NCI-H774 (cell line): Measurements from ENCODE around the gene ACYP1.
A peak's percentile ranks its signal among the peaks of the same experiment; 100 is the strongest.
"Not testable (repeated sequence)": the region's sequence is repeated elsewhere in the genome, so short reads cannot be mapped to it uniquely, and the experiment has no call there.

Experiments used
- DNase-seq: peaks from one replicate; lab custom pipeline; 2025; lab: John Stamatoyannopoulos, UW

Gene ACYP1

GRCh38 chr14:75068294-75069120, 4.7 kb upstream of the ACYP1 start:
- DNase-seq, result no peak

DNA sequence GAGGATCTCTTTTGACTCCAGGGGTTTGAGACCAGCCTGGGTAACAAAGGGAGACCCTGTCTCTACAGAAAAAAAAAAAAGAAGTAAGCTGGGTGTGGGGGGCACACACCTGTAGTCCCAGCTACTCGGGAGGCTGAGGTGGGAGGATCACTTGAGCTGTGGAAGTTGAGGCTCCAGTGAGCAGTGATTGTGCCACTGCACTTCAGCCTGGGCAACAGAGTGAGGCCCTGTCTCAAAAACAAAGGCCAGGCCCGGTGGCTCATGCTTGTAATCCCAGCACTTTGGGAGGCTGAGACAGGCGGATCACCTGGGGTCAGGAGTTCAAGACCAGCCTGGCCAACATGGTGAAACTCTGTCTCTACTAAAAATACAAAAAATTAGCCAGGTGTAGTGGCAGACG, 3.9 kb upstream of the ACYP1 start:
- DNase-seq, result not testable (repeated sequence)

DNA sequence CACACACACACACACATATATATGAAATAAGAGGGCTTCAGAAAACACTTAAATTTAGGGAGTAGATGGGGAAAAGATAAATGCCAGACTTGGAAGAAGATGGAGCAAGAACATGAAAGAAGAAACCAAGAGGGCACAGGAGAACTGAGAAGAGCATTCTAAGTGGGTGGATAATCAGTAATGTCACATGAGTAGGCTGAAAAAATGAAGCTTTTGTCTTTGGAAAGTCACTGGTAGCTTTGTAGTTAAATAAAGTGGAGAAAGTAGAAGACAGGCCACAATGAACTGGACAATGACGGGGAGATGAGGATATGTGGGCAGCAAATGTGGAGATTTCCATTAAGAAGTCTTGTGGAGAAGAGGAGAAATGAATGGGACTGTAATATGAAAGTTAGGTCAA, 3.4 kb upstream of the ACYP1 start:
- DNase-seq, result no peak

- no peak for DNase-seq
These were observed 2.9 kb upstream of the ACYP1 start for GRCh38 chr14:75066691-75067090.

GRCh38 chr14:75064205-75064567, 362 bp upstream of the ACYP1 start:
- no peak for DNase-seq

DNA sequence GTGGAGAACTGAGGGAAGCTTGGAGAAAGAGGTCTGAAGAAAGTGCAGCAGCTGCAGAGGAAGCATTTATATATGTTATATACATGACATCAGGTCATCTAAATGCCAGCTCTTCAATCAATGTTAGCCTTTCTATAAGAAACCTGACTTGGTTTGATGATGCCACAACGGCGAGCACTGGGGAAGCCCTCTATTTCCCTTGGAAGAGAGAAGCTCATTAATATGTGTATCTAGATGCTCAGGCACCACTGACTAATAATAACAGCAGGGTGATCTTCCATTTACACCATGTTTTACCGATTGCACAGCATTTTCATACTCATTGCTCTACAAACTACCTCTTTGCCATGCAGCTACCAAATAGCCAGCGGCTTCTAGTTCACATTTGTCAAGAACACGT, 811 bp downstream of the ACYP1 start:
- DNase-seq, result no peak

GRCh38 chr14:75060420-75060819, 3.4 kb downstream of the ACYP1 start:
- no peak for DNase-seq

GRCh38 chr14:75059642-75060041, 4.2 kb downstream of the ACYP1 start:
- no peak for DNase-seq

DNA sequence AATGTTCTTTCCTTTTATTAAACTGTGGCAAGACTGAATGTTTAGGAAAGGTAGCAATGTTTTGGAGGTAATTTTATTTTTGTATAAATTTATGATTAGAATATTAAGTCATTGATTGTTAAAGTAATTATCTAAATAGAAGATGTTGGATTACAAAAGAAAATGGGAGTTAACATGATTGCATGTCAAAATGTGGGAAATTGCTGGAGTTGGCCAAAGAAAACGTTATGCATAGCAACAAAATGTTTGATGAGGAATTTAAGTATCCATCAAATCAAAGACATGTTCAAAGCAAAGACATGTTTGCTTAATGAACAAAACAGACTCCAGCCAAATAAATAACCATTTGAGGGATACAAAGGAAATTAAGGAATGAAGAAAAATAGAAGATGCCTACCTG, 9.4 kb downstream of the ACYP1 start:
- no peak for DNase-seq

DNA sequence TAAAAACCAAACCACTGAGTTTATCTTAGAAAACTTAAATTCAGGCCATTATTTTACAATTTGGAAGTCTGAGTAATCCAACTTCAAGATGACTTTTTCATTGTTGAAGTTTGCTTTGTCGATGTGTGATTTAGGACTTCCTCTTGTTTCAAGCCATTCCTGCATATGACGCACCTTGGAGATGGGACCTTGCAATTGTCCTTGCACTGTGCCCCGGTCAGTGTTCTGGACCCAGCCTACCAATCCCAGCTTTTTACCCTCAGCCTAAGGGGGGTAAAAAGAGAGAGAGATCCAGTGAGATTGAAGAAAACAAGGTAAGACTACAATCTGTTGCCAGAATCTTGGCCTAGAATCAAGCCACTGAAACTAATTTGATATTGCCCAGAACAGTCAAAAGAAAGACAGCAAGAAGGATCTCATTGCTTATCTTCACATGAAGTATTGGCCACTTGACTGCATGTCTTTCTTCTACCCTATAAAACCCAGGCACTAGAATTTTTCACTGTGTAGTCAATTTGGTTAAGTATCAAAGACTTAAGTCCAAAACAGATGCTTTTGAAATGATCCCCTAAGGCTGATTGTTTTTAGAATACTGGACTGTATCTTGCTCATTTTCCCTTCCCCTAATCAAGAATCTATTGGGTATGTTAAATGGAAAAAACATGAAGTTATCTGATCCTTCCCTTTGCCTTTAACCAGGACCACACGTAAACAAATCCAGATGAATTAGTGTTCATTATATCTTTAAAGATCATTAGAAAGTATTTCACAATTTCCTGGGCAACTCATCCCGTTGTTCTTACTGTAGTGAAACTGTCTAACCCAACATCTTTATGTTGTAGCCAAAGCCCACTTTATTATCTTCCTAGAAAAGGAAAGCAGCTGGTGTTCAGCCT, 10.2 kb downstream of the ACYP1 start:
- DNase-seq, result no peak

DNA sequence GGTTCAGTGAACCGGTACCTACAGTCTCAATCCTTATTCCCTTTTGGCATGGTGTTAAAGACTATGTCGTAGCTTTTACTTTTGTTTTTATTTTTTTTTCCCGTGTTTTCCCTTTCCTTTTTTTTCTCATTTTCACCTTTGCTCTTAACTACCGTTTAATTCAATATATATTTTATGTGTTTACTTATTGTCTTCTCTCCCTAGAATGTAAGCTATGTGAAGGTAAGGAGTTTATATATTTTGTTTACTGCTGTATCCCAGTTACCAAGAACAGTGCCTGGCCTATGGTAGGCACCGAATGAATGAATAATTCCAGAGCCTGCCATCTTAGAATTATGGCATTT, 12.3 kb downstream of the ACYP1 start:
- no peak for DNase-seq

DNA sequence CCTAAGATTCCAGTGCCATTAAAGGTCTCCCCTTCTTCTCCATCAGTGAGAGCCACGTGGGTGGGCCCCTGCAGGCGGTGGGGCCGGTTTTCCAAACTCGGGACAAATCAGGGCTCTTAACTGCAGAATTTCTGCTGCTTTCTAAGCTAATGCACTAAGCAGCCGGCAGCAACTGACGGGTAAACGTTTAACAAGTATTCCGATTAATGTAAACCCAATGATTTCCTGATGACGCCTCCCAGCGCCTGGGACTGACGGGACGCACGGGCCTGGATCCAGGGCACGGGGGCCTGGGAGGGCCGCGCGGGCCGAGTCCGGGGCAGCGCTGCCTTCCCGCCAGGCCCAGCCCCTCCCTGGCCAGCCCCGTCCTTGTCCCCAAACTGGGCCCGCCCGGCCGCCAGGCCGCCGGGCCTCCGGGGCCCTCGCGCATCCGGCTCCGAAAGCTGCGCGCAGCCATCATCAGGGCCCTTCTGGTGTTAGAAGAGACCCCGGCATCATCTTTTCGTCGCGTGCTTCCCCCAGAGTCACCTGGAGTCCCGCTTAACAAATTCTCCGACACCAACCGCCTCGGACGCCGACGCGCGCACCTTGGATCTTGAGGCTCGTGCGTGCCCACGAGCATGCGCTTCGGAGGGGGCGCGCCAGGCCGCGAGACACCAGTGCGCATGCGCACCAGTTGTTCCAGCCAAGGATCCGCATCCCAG, 12.8 kb downstream of the ACYP1 start, which contains the start of gene MLH3:
Gene MLH3, minus strand, starts transcription at position 616 of the 704 bp plus-strand sequence. CDS start 1,812 bp downstream, outside the sequence.
- peak; percentile 65 for DNase-seq

- no peak for DNase-seq
These were observed 14.1 kb downstream of the ACYP1 start for GRCh38 chr14:75049731-75050201.

DNA sequence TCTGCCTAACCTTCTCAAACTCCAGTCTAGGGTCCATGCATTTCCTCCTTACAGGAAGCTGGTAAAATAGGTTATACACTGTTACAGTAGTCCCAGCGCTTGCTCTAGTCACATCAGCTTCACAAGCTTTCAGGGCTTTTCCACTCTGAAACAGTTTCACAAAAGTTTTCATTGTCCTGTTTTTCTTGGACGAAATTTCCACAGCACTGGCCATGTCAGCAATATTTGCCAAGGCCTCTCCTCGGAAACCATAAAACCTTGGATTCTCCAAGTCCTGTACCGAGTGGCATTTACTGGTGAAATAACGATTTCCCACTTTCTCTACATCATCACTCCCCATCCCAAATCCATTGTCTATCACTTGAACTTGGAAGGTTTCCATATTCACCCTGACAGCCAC, 14.7 kb downstream of the ACYP1 start:
- no peak for DNase-seq

DNA sequence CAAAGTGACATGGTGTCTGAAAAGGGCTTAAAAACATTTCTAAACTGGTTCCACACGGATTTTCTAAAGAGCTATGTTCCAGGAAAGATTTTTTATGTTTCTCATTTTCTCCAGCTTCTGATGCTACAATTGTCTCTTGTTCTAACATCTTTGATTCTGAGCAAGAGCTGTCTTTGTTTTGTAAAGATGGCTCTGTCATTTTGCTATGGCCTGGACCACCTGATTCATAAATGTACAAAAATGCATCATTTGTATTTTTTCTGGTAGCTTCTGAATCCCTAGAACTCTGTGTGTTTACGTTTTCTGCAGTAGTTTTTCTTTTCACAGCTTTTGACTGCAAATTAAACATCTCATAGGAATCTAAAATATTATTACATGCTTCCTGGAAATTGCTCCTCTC, 15.7 kb downstream of the ACYP1 start:
- no peak for DNase-seq

DNA sequence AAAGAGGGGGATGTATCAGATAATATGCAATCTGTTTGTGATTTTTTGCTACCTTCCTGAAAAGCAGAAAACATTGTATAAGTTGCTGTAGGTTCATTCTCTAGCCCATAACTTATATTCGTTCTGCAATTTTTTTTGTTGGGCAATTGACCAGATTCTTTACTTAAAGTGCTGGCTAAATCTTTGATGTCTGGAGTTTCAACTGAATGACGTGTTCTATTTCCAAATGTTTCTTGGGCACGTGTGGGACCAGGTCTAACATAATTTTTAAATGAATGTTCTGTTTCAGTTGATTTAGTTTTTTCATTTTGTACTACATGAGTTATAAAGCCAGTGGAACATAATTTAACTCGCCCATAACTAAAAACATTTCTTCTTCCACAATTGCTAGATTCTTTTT, 16.3 kb downstream of the ACYP1 start:
- DNase-seq, result no peak

- DNase-seq, result no peak
These were observed 16.9 kb downstream of the ACYP1 start for GRCh38 chr14:75046899-75047298.

- DNase-seq, result no peak
These were observed 17.5 kb downstream of the ACYP1 start for GRCh38 chr14:75046275-75046674.

- DNase-seq, result no peak
These were observed 19.1 kb downstream of the ACYP1 start for GRCh38 chr14:75044752-75045151.

DNA sequence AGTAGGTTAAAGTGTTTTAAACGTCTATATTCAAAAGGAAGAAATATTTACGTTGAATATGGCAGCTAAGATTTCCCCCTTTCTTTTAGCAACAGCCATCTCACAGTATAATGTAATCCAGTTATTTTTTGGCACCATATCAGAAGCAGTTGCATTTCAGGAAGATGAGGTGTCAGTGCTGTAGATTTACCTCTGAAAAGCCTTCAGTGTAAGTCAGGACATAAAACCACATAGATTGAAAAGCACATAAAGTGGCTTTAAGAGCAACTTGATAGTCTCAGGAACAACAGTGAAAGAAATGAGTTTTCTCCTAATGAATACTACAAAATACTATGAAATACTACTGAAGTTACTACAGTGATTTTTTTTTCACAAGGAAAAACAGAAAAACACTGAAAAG, 19.5 kb downstream of the ACYP1 start:
- no peak for DNase-seq

GRCh38 chr14:75042035-75042434, 21.8 kb downstream of the ACYP1 start:
- no peak for DNase-seq

GRCh38 chr14:75041613-75042012, 22.2 kb downstream of the ACYP1 start:
- DNase-seq, result no peak
